Astrocyte (in vitro differentiated cells and primary cell): Measurements from ENCODE around the gene ARHGAP26.

Experiments used
- CTCF ChIP-seq: IDR thresholded peaks from 2 replicates; pipeline ENCODE4 v1.5.1; 2011; ENCODE audit warnings: low read depth, mild to moderate bottlenecking, inconsistent platforms, low read length, moderate library complexity; ENCODE audit not compliant: insufficient read depth
- EZH2 ChIP-seq: IDR thresholded peaks from 2 replicates; pipeline ENCODE4 v1.6.1; 2012; ENCODE audit warnings: mild to moderate bottlenecking, low read length, inconsistent platforms; ENCODE audit not compliant: insufficient read depth

DNA sequence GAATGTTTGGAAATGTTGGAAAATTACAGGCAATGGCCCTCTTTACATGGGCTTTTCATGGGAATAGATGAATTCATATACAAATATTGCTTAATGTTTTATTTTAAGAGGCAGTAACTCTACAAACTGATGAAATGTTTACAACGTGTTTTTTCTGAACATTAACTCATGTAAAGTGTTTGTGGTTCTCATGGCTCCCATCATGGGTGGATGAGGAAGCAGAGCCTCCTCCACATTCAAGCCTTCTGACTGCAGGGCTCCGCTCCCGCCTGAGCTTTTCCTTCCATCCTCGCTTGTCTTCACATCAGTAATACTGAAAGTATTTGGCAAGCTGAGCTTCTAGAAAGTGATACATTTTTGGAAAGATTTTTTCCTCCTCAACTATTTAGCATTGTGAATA, 204.2 kb downstream of the ARHGAP26 start:
- TF ChIP-seq CTCF (no peak), EZH2 (no peak)
